Measurements from ENCODE around the gene ATF1.

DNA sequence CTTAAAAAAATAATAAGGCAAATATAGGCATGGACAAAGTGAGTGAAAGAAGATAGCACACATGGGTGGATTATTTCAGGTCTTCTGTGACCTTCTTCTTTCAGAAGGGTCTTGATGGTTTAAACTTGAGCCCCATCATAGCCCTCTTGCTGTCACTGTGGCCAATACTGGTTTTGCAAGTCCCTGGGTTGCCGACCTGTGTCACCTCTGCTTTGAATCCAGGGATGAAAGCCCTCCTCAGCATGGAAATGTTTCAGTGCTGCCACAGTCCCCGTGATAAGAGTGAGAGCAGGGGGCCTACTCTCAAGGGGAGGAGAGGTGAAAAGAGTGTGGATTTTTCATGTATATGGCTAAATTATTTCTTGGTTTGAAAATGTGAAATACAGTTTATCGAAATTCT lies 30.2 kb upstream of the ATF1 start:
- no peak for TF ChIP-seq ELF4 (IDR thresholded peaks at IDR 0.05)
- no peak for TF ChIP-seq CTBP1 (IDR thresholded peaks at IDR 0.05; ENCODE audit: borderline replicate concordance)
- TF ChIP-seq FOXK2 (IDR thresholded peaks at IDR 0.05): no peak
